Hepatocyte (in vitro differentiated cells): ENCODE results near the gene CD7. TPM values are rescaled to one million over a fixed set of nuclear protein-coding genes. Genes with fewer than 3 reads are reported as not detected.

Experiments used
- DNase-seq: peaks from one replicate; pipeline ENCODE4 v3.0.0-alpha.2; 2016; ENCODE audit warnings: low spot score
- H2AFZ ChIP-seq: fragments of 200-600 bp; sonication (generic); 2 replicates; pipeline ENCODE4 v1.6.0; 2016; ENCODE audit warnings: antibody characterized with exemption, mild to moderate bottlenecking
- H3K27ac ChIP-seq: fragments of 200-600 bp; sonication (generic); 2 replicates; pipeline ENCODE4 v1.5.1; 2016; ENCODE audit warnings: mild to moderate bottlenecking
- H3K27me3 ChIP-seq: fragments of 200-600 bp; sonication (generic); 2 replicates; pipeline ENCODE4 v1.6.1; 2016
- H3K36me3 ChIP-seq: fragments of 200-600 bp; sonication (generic); replicated peaks from 2 replicates; pipeline ENCODE4 v1.5.1; 2016; ENCODE audit warnings: low read depth; ENCODE audit not compliant: insufficient read depth
- H3K4me1 ChIP-seq: fragments of 200-600 bp; sonication (generic); 2 replicates; pipeline ENCODE4 v1.5.1; 2016; ENCODE audit warnings: mild to moderate bottlenecking, moderate library complexity; ENCODE audit not compliant: insufficient read depth
- H3K4me2 ChIP-seq: fragments of 200-600 bp; sonication (generic); 2 replicates; pipeline ENCODE4 v1.6.0; 2016
- H3K4me3 ChIP-seq: fragments of 200-600 bp; sonication (generic); 2 replicates; pipeline ENCODE4 v1.5.1; 2016; ENCODE audit warnings: mild to moderate bottlenecking
- H3K79me2 ChIP-seq: fragments of 200-600 bp; sonication (generic); 2 replicates; pipeline ENCODE4 v1.6.0; 2017; ENCODE audit warnings: mild to moderate bottlenecking
- H3K9me2 ChIP-seq: fragments of 200-600 bp; sonication (generic); replicated peaks from 2 replicates; pipeline ENCODE4 v1.6.0; 2017; ENCODE audit warnings: mild to moderate bottlenecking; ENCODE audit not compliant: insufficient read depth
- H3K9me3 ChIP-seq: fragments of 200-600 bp; sonication (generic); 2 replicates; pipeline ENCODE4 v1.5.1; 2016; ENCODE audit warnings: low read depth, mild to moderate bottlenecking
- H4K20me1 ChIP-seq: fragments of 200-600 bp; sonication (generic); 2 replicates; pipeline ENCODE4 v1.6.0; 2016; ENCODE audit warnings: mild to moderate bottlenecking; ENCODE audit not compliant: insufficient read depth, poor library complexity, severe bottlenecking
- EZH2 ChIP-seq: fragments of 200-600 bp; sonication (generic); IDR thresholded peaks from 2 replicates; pipeline ENCODE4 v1.6.1; 2016; ENCODE audit warnings: antibody characterized with exemption, mild to moderate bottlenecking, borderline replicate concordance
- EZH2phosphoT487 ChIP-seq: fragments of 200-600 bp; sonication (generic); IDR thresholded peaks from one replicate; pipeline ENCODE4 v1.6.1; 2018; ENCODE audit warnings: antibody characterized with exemption, mild to moderate bottlenecking, low read depth, moderate library complexity; ENCODE audit not compliant: unreplicated experiment, severe bottlenecking
- WGBS: methylation state at CpG from one replicate; pipeline ENCODE4 v1.1.6; 2016; ENCODE audit warnings: low lambda C conversion rate; ENCODE audit errors: missing lambda C conversion rate; 5-methylcytosine and 5-hydroxymethylcytosine counted together
- polyA plus RNA-seq: library from polyadenylated mRNA; unstranded; fragments of >200 nt; fragmentation: Nextera tagmentation; extraction: Ambion mirVana; gene quantifications from 2 replicates; pipeline ENCODE4 v1.2.1, GENCODE V29; 2016
- total RNA-seq: library from RNA; depleted of rRNA; stranded (reverse); fragments of >200 nt; gene quantifications from 2 replicates; pipeline ENCODE4 v1.2.3, GENCODE V29; 2014
- TF ChIP-seq, protein P1 (sequence below): fragments of 200-600 bp; sonication (generic); IDR thresholded peaks from 2 replicates; pipeline ENCODE4 v1.5.1; 2016; ENCODE audit warnings: antibody characterized with exemption, mild to moderate bottlenecking; ENCODE audit not compliant: poor library complexity

Gene CD7
- total and polyA plus RNA-seq, 2 experiments from 2014 or later, result 1.8 to 7.0 TPM

DNA sequence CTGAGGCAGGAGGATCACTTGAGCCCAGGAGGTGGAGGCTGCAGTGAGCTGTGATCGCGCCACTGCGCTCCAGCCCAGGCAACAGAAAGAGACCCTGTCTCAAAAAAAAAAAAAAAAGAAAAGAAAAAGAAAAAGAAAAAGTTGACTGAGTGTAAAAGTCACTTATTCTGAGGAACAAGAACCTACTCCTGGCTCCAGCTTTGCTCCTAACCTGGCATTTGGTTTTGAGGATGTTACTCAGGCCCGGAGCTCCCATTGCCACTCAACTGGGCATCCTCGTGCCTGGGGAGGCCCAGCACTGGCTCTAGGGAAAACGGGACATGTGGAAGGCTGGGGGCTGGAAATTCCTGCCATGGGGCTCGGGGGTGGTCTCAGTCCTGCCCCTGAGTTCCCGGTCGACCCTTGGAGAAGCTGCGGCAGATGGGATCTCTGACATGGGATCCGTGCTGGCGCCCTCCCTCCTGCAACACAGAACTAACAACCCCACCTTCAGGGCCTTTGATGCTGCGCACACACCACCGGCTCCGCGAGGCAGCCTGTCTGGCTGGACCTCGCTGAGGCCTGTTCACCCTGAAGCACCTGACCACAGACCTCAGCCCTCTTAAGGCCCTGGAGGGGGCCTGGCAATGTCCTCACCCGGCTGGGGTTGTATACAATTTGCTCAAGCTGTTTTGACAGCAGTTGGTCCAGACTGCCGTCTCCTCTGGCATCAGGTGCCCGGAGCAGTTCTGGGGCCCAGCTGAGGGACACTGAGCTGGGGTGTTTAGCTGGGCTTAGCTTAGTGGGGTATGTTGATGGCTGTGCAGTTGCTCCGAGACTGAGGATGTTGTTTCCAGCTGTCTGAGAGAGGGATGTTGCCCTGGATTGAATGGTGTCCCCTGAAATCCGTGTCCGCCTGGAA lies 12.3 kb downstream of the CD7 start:
- Histone ChIP-seq H3K27ac (peak overlapping the region; percentile 57), H3K27me3 (no peaks in the 10 kb centered on the region), H3K4me3 (no peak overlapping the region), H3K36me3 (no peaks in the 10 kb centered on the region), H3K79me2 (no peaks in the 10 kb centered on the region), H3K4me2 (peak overlapping the region; percentile 35), H3K9me3 (no peaks in the 10 kb centered on the region), H3K9me2 (no peaks in the 10 kb centered on the region), H4K20me1 (no peaks in the 10 kb centered on the region), H3K4me1 (peaks cover 36% of the 10 kb centered on the region), H2AFZ (no peak overlapping the region)
- no peak for DNase-seq
- TF ChIP-seq, protein P1, sequence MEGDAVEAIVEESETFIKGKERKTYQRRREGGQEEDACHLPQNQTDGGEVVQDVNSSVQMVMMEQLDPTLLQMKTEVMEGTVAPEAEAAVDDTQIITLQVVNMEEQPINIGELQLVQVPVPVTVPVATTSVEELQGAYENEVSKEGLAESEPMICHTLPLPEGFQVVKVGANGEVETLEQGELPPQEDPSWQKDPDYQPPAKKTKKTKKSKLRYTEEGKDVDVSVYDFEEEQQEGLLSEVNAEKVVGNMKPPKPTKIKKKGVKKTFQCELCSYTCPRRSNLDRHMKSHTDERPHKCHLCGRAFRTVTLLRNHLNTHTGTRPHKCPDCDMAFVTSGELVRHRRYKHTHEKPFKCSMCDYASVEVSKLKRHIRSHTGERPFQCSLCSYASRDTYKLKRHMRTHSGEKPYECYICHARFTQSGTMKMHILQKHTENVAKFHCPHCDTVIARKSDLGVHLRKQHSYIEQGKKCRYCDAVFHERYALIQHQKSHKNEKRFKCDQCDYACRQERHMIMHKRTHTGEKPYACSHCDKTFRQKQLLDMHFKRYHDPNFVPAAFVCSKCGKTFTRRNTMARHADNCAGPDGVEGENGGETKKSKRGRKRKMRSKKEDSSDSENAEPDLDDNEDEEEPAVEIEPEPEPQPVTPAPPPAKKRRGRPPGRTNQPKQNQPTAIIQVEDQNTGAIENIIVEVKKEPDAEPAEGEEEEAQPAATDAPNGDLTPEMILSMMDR, result no peak
- TF ChIP-seq EZH2, result no peak
- no peak for TF ChIP-seq EZH2phosphoT487
- 77% methylated on average over 23 of the region's 23 CpGs for WGBS

DNA sequence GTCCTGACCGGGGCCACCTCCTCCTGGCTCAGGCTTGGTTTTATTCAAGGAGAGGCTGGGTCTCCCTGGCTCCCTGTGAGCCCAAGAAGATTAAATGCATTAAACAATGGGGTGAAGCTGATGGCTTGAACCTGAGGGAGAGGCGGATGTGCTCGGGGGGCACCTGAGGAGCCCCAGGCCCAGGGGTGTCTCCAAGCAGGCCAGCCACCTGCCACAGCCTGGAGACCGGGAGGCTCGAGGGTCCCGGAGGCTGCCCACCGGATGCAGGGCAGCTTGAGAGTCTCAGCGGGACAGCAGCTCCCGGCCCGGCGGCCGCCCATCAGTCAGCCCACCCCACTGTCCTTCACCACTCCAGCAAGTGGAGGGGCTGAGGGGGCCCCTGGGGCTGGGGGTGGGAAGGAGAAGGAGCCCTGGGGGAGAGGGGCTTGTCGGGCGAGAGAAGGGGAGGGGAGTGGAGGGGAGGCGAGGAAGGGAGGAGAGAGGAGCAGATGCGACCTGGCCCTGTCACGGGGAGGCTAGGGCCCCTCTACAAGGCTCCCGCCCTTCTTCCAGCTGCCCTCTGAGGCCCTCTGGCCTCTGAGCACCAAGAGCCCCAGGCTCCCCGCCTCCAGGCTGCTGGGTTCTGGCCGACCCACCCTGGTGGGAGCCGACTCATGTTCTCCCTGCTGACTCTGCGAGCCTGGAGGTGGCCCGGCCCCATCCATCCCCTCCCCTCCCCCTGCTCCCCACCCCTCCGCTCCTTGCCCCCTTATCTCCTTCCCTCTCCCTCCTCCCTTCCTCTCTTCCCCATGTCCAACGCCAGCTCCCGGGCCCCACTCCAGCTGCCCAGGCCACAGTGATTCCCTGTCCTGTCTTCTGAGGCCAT lies 13.2 kb downstream of the CD7 start:
- DNase-seq, result peak; percentile 68
- H2AFZ ChIP-seq, result no peak overlapping the region
- H3K27me3 ChIP-seq, result no peaks in the 10 kb centered on the region
- TF ChIP-seq, protein P1, result no peak
- TF ChIP-seq EZH2phosphoT487, result no peak
- TF ChIP-seq EZH2, result no peak
- H3K79me2 ChIP-seq, result no peaks in the 10 kb centered on the region
- no peaks in the 10 kb centered on the region for H4K20me1 ChIP-seq
- no peaks in the 10 kb centered on the region for H3K9me3 ChIP-seq
- WGBS, result 75% methylated on average over 14 of the region's 26 CpGs
- H3K4me1 ChIP-seq, result peaks cover 31% of the 10 kb centered on the region
- peak overlapping the region; percentile 35 for H3K4me2 ChIP-seq
- H3K9me2 ChIP-seq, result no peaks in the 10 kb centered on the region
- no peaks in the 10 kb centered on the region for H3K36me3 ChIP-seq
- H3K4me3 ChIP-seq, result no peak overlapping the region
- H3K27ac ChIP-seq, result peak overlapping the region; percentile 57

DNA sequence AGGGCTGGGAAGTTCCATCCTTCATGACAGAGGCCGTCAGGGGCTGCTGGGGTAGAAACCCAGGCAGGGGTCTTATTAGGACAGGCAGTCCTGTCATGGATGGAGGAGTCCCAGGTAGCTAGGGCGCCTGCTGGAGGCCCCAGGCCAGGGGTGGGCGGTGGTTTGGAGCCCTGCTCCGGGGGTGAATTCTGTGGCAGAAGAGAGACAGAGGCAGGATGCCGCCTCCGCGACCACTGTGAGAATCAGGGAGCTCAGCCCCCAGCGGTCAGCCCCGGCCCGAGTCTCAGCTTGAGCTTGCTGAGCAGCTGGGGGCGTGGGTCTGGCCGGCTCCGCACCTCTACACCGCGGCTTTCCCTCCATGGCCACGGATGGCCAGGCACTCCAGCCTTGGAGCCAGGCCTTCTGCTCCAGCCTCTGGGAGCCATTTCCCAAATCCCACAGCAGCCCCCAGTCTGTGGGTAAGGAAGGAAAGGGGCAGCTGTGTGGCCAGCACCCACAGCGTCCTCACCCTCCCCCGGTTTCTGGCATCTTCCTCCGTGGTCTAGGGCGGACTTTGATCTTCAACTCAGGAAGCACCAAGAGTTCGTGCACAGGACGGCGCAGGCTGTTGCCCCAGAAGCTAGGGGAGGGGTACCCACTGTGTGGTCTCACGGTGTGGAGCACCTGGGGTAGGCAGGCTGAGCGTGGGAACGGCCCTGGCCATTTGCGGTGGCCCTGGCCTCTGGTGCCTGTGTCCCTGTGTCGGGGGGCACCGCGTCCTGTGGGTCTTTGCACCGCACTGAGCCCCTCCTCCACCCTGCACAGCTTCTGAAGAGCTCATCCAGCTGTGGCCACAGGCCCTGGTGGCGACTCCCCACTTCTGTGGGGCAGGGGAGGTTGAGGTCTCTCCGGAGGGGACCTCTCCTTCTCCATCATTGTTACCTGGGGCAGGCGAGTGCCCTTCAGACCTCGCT lies 14.1 kb downstream of the CD7 start:
- no peak for TF ChIP-seq EZH2
- no peak for TF ChIP-seq EZH2phosphoT487
- TF ChIP-seq, protein P1, result no peak
- H3K79me2 ChIP-seq, result no peaks in the 10 kb centered on the region
- H4K20me1 ChIP-seq, result no peaks in the 10 kb centered on the region
- no peaks in the 10 kb centered on the region for H3K27me3 ChIP-seq
- no peaks in the 10 kb centered on the region for H3K36me3 ChIP-seq
- H3K9me2 ChIP-seq, result no peaks in the 10 kb centered on the region
- DNase-seq, result no peak
- no peaks in the 10 kb centered on the region for H3K9me3 ChIP-seq
- H3K4me2 ChIP-seq, result peak overlapping the region; percentile 35
- no peak overlapping the region for H3K27ac ChIP-seq
- H3K4me3 ChIP-seq, result no peak overlapping the region
- H3K4me1 ChIP-seq, result peaks cover 39% of the 10 kb centered on the region
- 82% methylated on average over 35 of the region's 35 CpGs for WGBS
- H2AFZ ChIP-seq, result no peak overlapping the region
